ENCODE measurements around the gene PSMC3IP. TPM values are rescaled to one million over a fixed set of nuclear protein-coding genes. Genes with fewer than 3 reads are reported as not detected.

The PSMC3IP gene
- total RNA-seq, 1 experiment from 2014 or later: 37.4 TPM

- Histone ChIP-seq H3K23me2 (ENCODE audit: insufficient read length, low read depth, low read length, poor library complexity, severe bottlenecking) (peaks cover 5% of the 10 kb centered on the region), H4K91ac (ENCODE audit: insufficient read length, low read depth, low read length) (no peak overlapping the region), H2BK20ac (ENCODE audit: low read depth, low read length, poor library complexity, severe bottlenecking) (no peak overlapping the region), H3K79me1 (ENCODE audit: insufficient read depth, low read depth, low read length, poor library complexity, severe bottlenecking) (no peaks in the 10 kb centered on the region), H3K56ac (ENCODE audit: insufficient read length, low read depth, low read length) (no peak overlapping the region), H4K20me1 (ENCODE audit: control insufficient read depth, insufficient read depth, insufficient read length) (no peaks in the 10 kb centered on the region), H3K14ac (ENCODE audit: insufficient read depth, low read length) (no peak overlapping the region), H2AFZ (ENCODE audit: low read length) (no peak overlapping the region), H4K5ac (ENCODE audit: insufficient read length, low read depth, low read length) (no peak overlapping the region), H3K9me3 (ENCODE audit: control insufficient read depth, low read depth, low read length) (no peaks in the 10 kb centered on the region), H3K4ac (ENCODE audit: low read depth, low read length) (no peak overlapping the region), H3T11ph (ENCODE audit: low read length) (no peak overlapping the region), H3K9ac (ENCODE audit: extremely low read depth, insufficient read length, low read length) (no peak overlapping the region), H3K27me3 (ENCODE audit: insufficient read depth, low read length) (no peaks in the 10 kb centered on the region), H3K4me1 (ENCODE audit: insufficient read depth, low read length) (no peaks in the 10 kb centered on the region; the same call in 1 of the 2 replicates), H3K27ac (ENCODE audit: insufficient read length, low read depth, low read length) (no peak overlapping the region), H2AK5ac (ENCODE audit: insufficient read length, low read length) (no peak overlapping the region), H4K8ac (replicated peaks; ENCODE audit: insufficient read length, low read depth, low read length) (no peak overlapping the region), H3K18ac (ENCODE audit: insufficient read length, low read depth, low read length) (no peak overlapping the region), H2BK120ac (ENCODE audit: low read depth, low read length, poor library complexity, severe bottlenecking) (no peak overlapping the region), H2BK5ac (ENCODE audit: insufficient read length, low read length) (no peak overlapping the region), H3K23ac (ENCODE audit: insufficient read length, low read depth, low read length) (no peak overlapping the region), H2BK12ac (ENCODE audit: insufficient read length, low read depth, low read length) (peak overlapping the region; percentile 94), H2BK15ac (ENCODE audit: low read depth, low read length) (no peak overlapping the region), H3K79me2 (ENCODE audit: insufficient read depth, low read length) (no peaks in the 10 kb centered on the region), H3K4me2 (ENCODE audit: insufficient read depth, insufficient read length, low read length) (no peak overlapping the region)
- no peak for DNase-seq
- H3K27me3 Mint-ChIP-seq (ENCODE audit: low read depth): peaks cover 13% of the 10 kb centered on the region
- no peaks in the 10 kb centered on the region for H3K9me3 Mint-ChIP-seq
- peaks cover 11 to 19% of the 10 kb centered on the region in 2 experiments for H3K4me1 Mint-ChIP-seq
- no CpG with 5 or more reads among the region's 5 CpGs for WGBS (ENCODE audit: extremely low coverage, insufficient read length, low lambda C conversion rate)
- H3K27ac Mint-ChIP-seq: peak overlapping the region in 2 of 3 experiments; percentile 15 to 49; a peak in 1 of 7 replicates
- peak overlapping the region; percentile 28 to 40; a peak in 3 of 5 replicates for H3K4me3 Mint-ChIP-seq
- no peak for TF ChIP-seq CTCF (conservative IDR thresholded peaks at IDR 0.05)
- peaks cover 0 to 27% (median 19%) of the 10 kb centered on the region in 3 experiments; a peak in 6 of 7 replicates for H3K36me3 Mint-ChIP-seq (ENCODE audit: insufficient read depth in 1 of 3, low read depth in 3 of 3)
These were observed 39.6 kb downstream of the PSMC3IP start for GRCh38 chr17:42537826-42538451.
